ENCODE results near the gene ALDH3B1.

- TF ChIP-seq FOXA1 (IDR thresholded peaks at IDR 0.05), result no peak
- no peak for TF ChIP-seq ARNT (IDR thresholded peaks at IDR 0.05)
- no peak for TF ChIP-seq CTBP1 (IDR thresholded peaks at IDR 0.05; ENCODE audit: borderline replicate concordance)
- TF ChIP-seq ZNF384 (IDR thresholded peaks at IDR 0.05), result no peak
- TF ChIP-seq SUZ12 (IDR thresholded peaks at IDR 0.05), result no peak
- no peak for TF ChIP-seq FOXM1 (IDR thresholded peaks at IDR 0.05; ENCODE audit: borderline replicate concordance)
- TF ChIP-seq BHLHE40 (IDR thresholded peaks at IDR 0.05; ENCODE audit: borderline replicate concordance), result no peak
- TF ChIP-seq HDGF (IDR thresholded peaks at IDR 0.05; ENCODE audit: borderline replicate concordance), result no peak
These were observed 3.6 kb downstream of the ALDH3B1 start for GRCh38 chr11:68013611-68014156.

Data from HEK293T (cell line).